ENCODE results near the gene HDGFL2.

The HDGFL2 gene

DNA sequence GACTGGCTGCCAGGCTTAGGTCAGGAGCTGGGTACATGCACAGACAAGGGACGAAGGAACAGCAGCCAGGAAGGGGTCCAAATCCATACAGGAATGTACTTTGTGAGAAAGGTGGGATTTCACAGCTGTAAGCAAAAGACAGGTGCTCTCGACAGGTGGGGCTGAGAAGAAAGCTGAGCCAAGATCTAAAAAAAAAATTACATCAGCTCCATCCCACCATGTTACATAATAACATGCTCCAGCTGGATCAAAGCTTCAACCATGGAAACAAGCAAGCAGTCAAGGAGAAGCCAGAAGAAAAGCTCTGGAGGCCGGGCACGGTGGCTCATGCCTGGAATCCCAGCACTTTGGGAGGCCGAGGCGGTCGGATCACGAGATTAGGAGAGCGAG lies 22.5 kb upstream of the HDGFL2 start:
- Histone ChIP-seq H3K4me1 (no peaks in the 10 kb centered on the region), H3K36me3 (replicated peaks) (peaks cover 67% of the 10 kb centered on the region), H3K27me3 (ENCODE audit: low read depth) (no peaks in the 10 kb centered on the region), H3K4me3 (no peak overlapping the region), H3K9me3 (no peaks in the 10 kb centered on the region)
- no peak for DNase-seq (ENCODE audit: low spot score in 2 of 2)
- in situ Hi-C loops (cut with MboI; ENCODE audit: low sequenced_read_pairs) = no loop called here

GRCh38 chr19:4452230-4452990 lies 19.7 kb upstream of the HDGFL2 start:
- no peaks in the 10 kb centered on the region for H3K9me3 ChIP-seq
- H3K4me1 ChIP-seq = peaks cover 6% of the 10 kb centered on the region; the same call in 1 of the 2 replicates
- H3K36me3 ChIP-seq (replicated peaks) = peaks cover 40% of the 10 kb centered on the region
- no peaks in the 10 kb centered on the region for H3K27me3 ChIP-seq (ENCODE audit: low read depth)
- H3K4me3 ChIP-seq = no peak overlapping the region
- DNase-seq (ENCODE audit: low spot score in 2 of 2) = no peak
- in situ Hi-C loops (cut with MboI; ENCODE audit: low sequenced_read_pairs) = no loop called here

- Histone ChIP-seq H3K9me3 (no peaks in the 10 kb centered on the region), H3K36me3 (replicated peaks) (peaks cover 29% of the 10 kb centered on the region), H3K4me1 (peaks cover 10% of the 10 kb centered on the region), H3K4me3 (no peak overlapping the region), H3K27me3 (ENCODE audit: low read depth) (no peaks in the 10 kb centered on the region)
- in situ Hi-C loops (cut with MboI; ENCODE audit: low sequenced_read_pairs) = no loop called here
- no peak for DNase-seq (ENCODE audit: low spot score in 2 of 2)
These were observed 18.6 kb upstream of the HDGFL2 start for GRCh38 chr19:4453232-4454179.

DNA sequence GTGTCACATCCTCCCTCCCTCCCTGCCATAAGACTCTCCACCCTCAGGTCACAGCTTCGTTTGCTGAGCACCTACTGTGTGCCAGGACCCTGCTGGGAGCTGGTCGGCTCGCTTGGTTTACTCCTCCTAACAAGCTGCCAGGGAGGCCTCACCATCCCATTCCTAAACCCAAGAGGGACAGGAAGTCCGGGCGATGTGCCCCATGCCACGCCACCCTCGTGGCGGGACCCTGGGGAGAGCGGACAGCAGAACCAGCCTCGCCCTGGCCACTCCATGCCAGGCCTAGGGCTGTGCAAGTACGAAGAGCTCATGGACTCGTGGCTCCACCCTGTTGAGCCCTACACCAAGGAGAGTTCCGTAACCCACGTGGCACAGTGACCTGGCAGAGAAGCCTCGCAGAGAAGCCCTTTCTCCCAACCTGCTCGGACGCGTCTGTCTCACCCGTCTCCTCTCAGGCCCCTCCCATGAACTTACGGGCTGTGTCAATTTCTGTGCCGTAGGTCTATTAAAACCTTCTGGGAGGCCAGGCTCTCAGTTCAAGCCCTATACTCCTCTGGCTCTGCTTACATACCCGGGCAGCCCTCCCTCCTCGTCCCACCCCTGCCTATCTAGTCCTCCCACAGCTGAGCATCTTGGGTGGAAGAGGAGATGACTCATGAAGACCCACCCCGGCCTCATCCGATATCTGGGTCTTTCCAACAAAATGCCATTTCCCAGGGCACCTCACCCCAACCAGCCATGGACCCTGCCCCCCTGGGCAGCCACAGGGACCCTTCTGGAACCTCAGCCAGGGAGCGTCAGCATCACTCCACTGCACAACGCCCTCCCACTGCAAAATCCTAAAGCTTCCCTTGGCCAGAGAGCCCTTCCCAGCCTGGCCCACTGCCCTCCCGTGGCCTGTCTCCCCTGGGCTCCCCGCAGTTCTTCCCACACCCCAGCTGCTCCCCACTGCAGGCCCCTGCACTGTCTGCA lies 17.1 kb upstream of the HDGFL2 start:
- H3K4me3 ChIP-seq = no peak overlapping the region
- peaks cover 10% of the 10 kb centered on the region for H3K4me1 ChIP-seq
- no peak for DNase-seq (ENCODE audit: low spot score in 2 of 2)

GRCh38 chr19:4455719-4456475 lies 16.2 kb upstream of the HDGFL2 start:
- no peak for DNase-seq (ENCODE audit: low spot score in 2 of 2)

More for the DNA sequence above, 17.1 kb upstream of the HDGFL2 start:
- no peaks in the 10 kb centered on the region for H3K27me3 ChIP-seq (ENCODE audit: low read depth)
- no peaks in the 10 kb centered on the region for H3K9me3 ChIP-seq
- peaks cover 20% of the 10 kb centered on the region for H3K36me3 ChIP-seq (replicated peaks)
- in situ Hi-C loops (cut with MboI; ENCODE audit: low sequenced_read_pairs) = no loop called here

GRCh38 chr19:4456476-4456842 lies 15.6 kb upstream of the HDGFL2 start:
- Histone ChIP-seq H3K27me3 (ENCODE audit: low read depth) (no peaks in the 10 kb centered on the region), H3K4me1 (peaks cover 10% of the 10 kb centered on the region), H3K36me3 (replicated peaks) (peaks cover 15% of the 10 kb centered on the region), H3K9me3 (no peaks in the 10 kb centered on the region), H3K4me3 (peak overlapping the region; percentile 54)
- DNase-seq (ENCODE audit: low spot score in 2 of 2) = peak in 1 of 2 experiments; percentile 54
- in situ Hi-C loops (cut with MboI; ENCODE audit: low sequenced_read_pairs) = no loop called here

More at GRCh38 chr19:4455719-4456475, 16.2 kb upstream of the HDGFL2 start:
- H3K36me3 ChIP-seq (replicated peaks) = peaks cover 20% of the 10 kb centered on the region
- peak overlapping the region; percentile 54 for H3K4me3 ChIP-seq
- in situ Hi-C loops (cut with MboI; ENCODE audit: low sequenced_read_pairs) = no loop called here
- H3K9me3 ChIP-seq = no peaks in the 10 kb centered on the region
- H3K4me1 ChIP-seq = peaks cover 10% of the 10 kb centered on the region
- H3K27me3 ChIP-seq (ENCODE audit: low read depth) = no peaks in the 10 kb centered on the region

DNA sequence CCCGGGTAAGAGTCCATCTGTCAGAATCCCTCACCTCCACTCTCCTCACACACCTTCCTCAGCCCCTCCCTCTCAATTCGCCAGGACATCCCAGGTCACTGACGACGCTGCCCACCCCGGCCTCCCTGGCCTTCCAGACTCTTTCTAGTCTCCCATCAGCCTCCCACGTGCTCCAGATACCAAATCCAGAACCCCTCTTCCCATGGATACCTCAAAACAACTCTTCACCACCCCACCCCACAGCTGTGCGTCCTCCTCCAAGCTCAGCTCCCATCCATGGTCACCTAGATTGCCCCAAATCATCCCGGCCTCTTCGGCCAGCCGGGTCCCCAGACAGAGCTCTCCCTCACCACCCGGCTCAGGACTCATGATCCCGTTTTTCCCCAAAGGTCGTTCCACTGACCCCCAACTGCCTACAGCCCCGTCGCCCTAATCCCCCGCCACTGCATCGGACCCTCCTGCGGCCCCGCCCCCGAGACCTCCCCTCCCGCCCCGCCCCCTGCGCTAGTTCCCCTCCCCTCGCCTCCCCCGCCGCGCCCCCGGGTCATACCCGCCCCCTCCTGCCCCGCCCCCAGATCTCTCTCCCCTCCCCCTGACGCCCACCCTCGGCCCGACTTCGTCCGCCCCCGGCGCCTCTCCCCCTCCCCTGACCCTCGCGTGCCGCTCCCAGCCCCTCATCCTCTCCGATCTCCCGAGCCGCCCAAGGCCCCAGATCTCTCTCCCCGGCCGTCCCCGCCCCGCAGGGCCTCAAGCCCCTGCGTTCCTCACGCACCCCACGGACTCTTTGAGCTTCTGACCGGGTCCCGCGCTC lies 15.0 kb upstream of the HDGFL2 start:
- Histone ChIP-seq H3K36me3 (replicated peaks) (peaks cover 12% of the 10 kb centered on the region), H3K4me3 (peak overlapping the region; percentile 54), H3K4me1 (peaks cover 10% of the 10 kb centered on the region), H3K9me3 (no peaks in the 10 kb centered on the region), H3K27me3 (ENCODE audit: low read depth) (no peaks in the 10 kb centered on the region)
- DNase-seq (ENCODE audit: low spot score in 2 of 2) = peak; percentile 31 to 79
- in situ Hi-C loops (cut with MboI; ENCODE audit: low sequenced_read_pairs) = no loop called here

DNA sequence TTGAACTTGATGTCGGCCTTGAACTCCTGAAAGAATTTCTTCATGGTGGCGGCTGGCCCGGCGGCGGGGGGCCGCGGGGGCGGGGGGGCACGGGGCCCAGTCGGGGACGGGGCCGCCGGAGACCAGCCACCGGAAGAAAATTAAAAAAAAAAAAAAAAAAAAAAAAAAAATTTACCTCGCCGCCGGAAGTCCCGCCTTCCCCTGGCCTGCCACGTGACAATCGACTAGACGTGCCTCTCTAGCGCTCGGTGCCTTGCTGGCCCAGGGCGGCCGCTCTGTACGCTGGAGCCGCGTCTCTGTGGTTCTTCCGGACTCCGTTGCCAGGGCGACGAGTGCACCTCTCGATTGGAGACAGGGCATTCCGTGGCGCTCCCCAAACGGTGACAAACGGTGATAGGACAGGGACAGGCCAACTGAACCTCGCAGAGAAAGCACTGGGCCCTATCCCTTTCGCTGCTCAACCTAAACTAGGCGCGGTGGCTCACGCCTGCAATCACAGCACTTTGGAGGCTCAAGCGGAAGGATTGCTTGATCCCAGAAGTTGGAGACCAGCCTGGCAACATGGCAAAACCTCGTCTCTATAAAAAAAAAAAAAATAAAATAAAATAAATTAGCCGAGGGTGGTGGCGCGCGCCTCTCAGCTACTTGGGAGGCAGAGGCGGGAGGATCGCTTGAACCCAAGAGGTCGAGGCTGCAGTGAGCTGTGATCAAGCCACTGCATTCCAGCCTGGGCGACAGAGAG lies 14.3 kb upstream of the HDGFL2 start, which contains the start of gene UBXN6:
Gene UBXN6, minus strand, starts transcription at position 141 of the 742 bp plus-strand sequence. Its CDS starts 97 bp downstream, at position 44.
- DNase-seq (ENCODE audit: low spot score in 2 of 2) = peak; percentile 90 to 98
- no peaks in the 10 kb centered on the region for H3K9me3 ChIP-seq

GRCh38 chr19:4464815-4465581 lies 7.1 kb upstream of the HDGFL2 start:
- Histone ChIP-seq H3K4me1 (no peaks in the 10 kb centered on the region), H3K36me3 (replicated peaks) (no peaks in the 10 kb centered on the region), H3K27me3 (ENCODE audit: low read depth) (no peaks in the 10 kb centered on the region), H3K4me3 (no peak overlapping the region), H3K9me3 (no peaks in the 10 kb centered on the region)
- in situ Hi-C loops (cut with MboI; ENCODE audit: low sequenced_read_pairs) = no loop called here
- no peak for DNase-seq (ENCODE audit: low spot score in 2 of 2)

More for the DNA sequence above, 14.3 kb upstream of the HDGFL2 start, which contains the start of gene UBXN6:
- peaks cover 10% of the 10 kb centered on the region for H3K4me1 ChIP-seq
- peaks cover 4% of the 10 kb centered on the region for H3K36me3 ChIP-seq (replicated peaks)
- H3K27me3 ChIP-seq (ENCODE audit: low read depth) = no peaks in the 10 kb centered on the region
- in situ Hi-C loops (cut with MboI; ENCODE audit: low sequenced_read_pairs) = no loop called here
- H3K4me3 ChIP-seq = peak within 1 kb of the TSS; percentile 54

DNA sequence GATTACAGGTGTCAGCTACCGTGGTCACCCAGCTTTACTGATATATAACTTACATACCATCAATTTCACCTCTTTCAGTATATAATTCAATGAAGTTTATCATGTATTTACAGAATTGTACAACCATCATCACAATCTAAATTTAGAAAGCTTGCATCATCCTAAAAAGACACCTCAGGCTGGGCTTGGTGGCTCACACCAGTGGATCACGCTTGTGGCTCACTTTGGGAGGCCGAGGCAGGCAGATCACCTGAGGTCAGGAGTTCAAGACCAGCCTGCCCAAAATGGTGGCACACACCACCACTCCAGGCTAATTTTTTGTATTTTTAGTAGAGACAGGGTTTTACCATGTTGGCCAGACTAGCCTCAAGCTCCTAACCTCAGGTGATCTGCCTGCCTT lies 4.3 kb upstream of the HDGFL2 start:
- no peaks in the 10 kb centered on the region for H3K9me3 ChIP-seq
- no peak overlapping the region for H3K4me3 ChIP-seq
- H3K4me1 ChIP-seq = no peaks in the 10 kb centered on the region
- no peaks in the 10 kb centered on the region for H3K27me3 ChIP-seq (ENCODE audit: low read depth)
- in situ Hi-C loops (cut with MboI; ENCODE audit: low sequenced_read_pairs) = no loop called here
- no peaks in the 10 kb centered on the region; the same call in 1 of the 2 replicates for H3K36me3 ChIP-seq (replicated peaks)
- no peak for DNase-seq (ENCODE audit: low spot score in 2 of 2)
